HuH-7 (cell line): ENCODE measurements around the gene C5orf52.
"Not testable (repeated sequence)": the region's sequence is repeated elsewhere in the genome, so short reads cannot be mapped to it uniquely, and the experiment has no call there.

Experiments
- DNase-seq: peaks from one replicate; pipeline ENCODE4 v3.0.0; 2011; ENCODE audit warnings: low spot score

The C5orf52 gene

DNA sequence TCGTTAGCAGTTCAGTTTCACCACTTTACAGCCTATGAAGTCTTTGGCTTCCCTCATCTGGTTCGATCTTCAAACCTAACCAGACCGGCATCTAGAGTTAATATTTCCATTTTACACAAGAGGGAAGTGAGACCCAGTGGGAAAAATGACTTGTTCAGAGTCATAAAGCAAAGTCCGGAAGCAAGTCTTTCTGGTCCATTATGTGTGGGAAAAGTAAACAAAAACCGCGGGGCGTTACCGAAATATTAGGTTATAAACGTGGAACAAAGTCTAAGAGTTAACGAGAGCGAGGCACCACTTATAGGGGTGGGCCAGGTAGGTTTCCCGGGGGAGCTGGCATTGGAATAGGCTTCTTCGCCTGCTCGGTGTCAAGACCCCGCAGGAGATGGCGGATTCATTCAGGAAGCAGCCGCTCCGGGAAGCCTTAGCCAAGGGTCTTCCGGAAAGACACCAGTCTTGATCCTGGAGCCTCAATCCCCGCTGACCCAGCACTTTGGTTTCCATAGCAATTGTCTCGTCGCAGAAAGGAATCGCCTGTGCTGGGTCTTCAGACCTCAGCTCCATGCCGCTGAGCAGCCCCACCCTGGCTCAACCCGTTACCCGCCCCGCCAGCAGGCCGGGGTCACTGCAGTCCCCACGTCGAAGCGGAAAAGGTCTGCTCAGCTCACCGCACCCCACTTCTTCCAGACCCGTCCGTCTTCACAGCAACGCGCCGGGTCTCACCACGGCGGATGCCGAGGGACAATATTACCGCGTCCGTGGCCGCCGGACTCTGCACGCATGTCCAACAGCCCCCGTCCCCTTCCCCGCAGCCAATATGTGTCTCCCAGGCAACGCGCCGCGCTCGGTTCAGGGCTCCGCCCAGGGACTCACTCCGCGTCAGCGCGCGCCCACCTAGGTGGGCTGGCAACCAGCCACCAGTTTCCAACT, at the start of gene C5orf52:
TSS of gene C5orf52 (plus strand) at position 872 of the 930 bp plus-strand sequence. CDS start 82 bp downstream, outside the sequence.
- DNase-seq: peak; percentile 47

GRCh38 chr5:157624144-157624543, 47.2 kb upstream of the C5orf52 start:
- no peak for DNase-seq

GRCh38 chr5:157626831-157627230, 44.5 kb upstream of the C5orf52 start:
- DNase-seq: no peak

- DNase-seq: no peak
These were observed 41.0 kb upstream of the C5orf52 start for GRCh38 chr5:157630341-157630740.

DNA sequence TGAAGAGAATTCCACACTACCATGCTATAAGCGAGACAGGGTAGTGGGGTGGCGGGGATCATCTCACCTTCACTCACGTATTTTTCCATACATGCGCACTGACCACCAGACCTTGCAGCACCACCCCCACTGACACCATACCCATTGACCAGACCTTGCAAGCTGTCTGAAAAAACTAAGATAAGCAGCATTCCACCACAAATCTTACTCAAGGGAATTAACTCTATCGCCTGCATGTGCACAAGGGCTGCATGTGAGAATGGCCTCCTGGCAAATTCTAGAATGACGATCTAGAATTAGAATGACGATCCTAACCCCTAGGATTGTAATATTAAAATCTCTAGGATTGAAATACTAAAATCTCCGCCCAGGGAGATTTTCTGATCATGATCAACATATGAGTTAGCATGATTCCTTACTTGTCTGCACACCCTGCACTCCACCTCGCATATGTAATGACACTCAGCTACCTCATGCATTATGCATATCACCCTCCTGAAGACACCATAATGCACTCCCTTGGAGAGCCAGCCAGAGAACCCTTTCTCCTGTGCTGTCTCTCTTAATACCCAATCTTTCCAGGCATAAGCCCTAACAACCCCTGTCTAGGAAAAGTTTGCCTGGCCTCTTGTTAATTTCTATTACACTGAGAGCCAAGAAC, 30.8 kb upstream of the C5orf52 start:
- no peak for DNase-seq

DNA sequence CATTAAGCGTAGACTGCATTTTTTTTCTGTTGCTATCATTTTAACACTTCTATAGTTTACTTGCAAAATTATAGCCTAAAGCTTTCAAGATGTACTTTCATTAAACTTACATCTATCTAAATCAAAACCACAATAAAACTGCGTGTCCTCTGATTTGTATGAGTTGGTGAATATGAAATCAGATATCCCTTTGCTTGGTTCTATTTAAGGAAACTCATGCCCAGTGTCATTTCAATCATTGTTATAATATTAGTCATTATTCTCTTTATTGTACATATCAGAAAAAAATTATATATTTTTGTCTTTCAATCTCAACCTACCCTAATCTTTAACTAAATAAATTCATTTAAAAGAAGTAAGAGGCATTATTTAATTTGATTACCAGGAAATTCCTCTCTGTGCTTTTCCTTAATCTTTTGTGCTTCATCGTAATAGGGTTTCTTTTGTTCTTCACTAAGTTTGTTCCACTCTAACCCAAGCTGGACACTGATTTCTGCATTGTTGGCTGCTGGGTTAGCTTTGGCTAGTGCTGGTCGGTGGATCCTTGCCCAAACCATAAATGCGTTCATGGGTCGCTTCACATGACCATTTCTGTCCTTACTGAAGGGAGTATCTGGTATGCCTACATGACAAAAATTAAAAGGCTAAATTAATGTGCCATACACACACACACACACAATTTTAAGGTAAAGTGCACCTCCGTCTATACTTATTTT, 22.9 kb upstream of the C5orf52 start:
- DNase-seq: no peak

DNA sequence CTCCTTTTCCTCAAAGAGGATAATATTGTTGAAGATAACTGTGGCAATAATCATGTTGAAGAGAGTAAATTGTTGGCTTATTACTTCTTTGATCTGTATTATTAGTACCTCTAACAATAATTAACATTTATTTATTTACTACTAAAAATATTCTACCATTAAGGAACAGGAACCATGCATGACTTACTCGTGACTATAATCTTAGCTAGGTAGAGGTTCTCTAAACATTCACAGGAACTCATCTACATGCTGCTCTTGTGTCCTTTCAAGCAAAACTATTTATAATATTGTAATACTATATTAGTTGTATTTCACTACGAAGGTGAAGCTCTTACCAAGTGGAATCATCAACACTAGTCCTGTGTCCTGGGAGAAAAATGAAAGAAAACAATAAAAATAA, 22.2 kb upstream of the C5orf52 start:
- no peak for DNase-seq

DNA sequence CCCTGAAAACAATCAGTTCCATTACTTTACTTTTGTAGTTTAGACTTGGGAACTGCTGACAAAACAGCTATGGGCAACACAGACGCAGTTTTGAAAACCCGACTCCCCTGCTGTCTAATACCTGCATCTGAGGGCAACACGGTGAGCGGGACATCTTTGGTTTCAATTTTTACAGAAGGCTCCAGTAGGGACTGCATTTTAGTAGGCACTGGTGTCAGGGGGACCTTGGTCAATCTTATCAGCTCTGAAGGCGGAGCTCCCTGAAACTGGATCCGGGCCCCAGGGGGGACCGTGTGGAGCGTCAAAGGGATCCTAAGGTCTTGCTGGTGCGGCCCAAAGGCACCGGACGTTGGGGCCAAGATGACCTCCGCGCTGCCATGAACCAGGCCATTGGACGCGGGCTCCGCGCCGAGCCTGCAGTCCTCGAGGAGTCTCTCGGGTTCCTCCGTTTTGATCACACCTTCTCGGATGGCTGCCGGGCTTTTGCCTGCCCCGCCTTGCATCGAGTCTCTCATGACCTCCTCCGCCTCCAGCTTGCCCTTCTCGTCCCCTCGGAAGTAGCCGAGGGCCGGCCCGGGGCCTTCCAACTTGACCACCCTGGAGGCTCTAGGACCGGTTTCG, 20.2 kb upstream of the C5orf52 start:
- DNase-seq: no peak

DNA sequence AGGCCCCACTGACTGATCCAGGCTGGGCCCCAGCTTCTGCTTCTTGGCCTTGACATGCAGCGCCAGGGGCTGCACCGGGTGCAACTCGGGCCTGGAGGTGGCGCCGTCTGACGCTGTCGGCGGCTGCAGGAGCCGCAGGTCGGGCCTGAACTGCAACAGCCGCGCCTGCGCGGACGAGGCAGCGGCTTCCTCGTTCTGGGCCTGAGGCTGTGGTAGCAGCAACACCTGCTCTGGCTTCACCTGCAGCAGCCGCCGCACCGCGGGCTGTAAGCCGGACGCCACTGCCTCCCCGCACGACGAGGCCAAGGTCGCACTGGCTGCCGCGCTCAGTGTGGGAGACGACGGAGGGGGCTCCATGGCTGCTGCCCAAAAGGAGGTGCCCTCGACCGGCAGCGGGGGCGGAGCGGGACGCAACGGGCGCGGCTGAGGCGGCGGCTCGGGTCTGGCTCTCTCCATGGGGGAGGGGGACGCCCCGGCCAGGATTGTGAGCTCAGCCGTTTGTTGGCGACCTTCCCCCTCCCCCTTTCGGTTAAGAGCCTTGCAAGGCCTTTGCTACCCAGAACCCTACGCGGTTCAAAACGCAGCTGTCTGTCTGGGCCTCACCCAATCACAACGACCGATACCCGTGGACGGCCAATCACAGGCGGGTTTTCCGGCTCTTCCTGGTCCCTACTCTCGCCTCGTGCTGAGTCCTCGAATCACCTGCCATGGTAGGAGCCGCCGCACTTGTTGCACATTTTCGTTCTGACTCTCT, 19.5 kb upstream of the C5orf52 start:
- no peak for DNase-seq

GRCh38 chr5:157652377-157652692, 19.0 kb upstream of the C5orf52 start, which contains the start of gene SOX30:
TSS of gene SOX30 (minus strand) at chr5:157652438. CDS start at chr5:157652078, 360 bp downstream.
- DNase-seq: no peak

GRCh38 chr5:157657516-157657915, 13.8 kb upstream of the C5orf52 start:
- DNase-seq: no peak

DNA sequence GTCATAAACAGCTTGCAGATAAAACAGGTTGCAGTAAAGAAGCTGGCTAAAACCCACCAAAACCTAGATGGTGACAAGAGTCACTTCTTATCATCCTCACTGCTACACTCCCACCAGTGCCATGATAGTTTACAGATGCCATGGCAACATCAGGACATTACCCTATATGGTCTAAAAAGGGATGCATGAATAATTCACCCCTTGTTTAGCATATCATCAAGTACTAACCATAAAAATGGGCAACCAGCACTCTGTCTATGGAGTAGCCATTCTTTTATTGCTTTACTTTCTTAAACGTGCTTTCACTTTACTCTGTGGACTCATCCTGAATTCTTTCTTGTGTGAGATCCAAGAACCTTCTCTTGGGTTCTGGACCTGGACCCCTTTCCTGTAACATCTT, 12.4 kb upstream of the C5orf52 start:
- no peak for DNase-seq

DNA sequence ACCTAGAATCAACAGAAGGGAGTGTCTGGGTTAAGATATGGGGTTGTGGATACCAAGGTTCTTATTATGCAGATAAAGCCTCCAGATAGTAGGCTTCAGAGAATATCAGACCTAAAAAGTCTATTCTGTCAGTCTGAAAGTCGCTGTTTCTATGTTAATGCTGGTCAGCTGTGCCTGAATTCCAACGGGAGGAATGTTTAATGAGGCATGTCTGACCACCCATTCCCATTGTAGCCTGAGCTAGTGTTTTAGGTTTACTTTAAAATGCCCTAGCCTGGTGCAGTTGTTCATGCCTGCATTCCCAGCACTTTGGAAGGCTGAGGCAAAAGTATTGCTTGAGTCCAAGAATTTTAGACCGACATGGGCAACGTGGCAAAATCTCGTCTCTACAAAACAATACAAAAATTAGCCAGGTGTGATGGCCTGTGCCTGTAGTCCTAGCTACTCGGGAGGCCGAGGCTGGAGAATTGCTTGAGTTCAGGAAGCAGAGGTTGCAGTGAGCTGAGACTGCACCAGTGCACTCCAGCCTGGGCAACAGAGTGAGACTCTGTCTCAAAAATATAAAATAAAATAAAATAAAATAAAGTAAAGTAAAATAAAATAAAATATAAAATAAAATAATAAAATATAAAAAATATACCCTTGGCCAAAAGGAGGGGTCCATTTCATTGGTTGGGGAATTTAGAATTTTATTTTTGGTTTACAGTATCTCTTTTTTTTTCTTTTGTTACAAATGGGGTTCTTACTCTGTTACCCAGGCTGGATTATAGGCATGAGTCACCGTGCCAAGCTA, 11.3 kb upstream of the C5orf52 start:
- DNase-seq: no peak

DNA sequence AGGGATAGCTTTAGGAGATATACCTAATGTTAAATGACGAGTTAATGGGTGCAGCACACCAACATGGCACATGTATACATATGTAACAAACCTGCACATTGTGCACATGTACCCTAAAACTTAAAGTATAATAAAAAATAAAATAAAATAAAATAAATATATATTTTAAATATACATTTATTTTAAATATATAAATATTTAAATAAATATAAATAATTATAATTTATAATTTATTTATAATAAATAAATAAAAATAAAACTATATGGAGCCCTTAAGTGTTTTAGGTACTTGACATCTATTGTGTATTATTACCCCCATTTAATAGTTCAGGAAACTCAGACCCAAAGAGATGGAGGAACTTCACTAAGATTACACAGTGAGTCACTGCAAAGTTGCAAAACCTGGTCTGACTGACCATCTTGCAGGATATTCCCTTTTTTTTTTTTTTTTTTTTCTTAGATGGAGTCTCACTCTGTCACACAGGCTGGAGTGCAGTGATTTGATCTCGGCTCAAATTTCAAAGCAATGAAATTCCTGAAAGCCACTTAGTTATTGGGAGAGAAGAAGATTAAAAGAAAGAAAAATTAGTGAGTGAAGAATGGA, 5.8 kb upstream of the C5orf52 start:
- no peak for DNase-seq

DNA sequence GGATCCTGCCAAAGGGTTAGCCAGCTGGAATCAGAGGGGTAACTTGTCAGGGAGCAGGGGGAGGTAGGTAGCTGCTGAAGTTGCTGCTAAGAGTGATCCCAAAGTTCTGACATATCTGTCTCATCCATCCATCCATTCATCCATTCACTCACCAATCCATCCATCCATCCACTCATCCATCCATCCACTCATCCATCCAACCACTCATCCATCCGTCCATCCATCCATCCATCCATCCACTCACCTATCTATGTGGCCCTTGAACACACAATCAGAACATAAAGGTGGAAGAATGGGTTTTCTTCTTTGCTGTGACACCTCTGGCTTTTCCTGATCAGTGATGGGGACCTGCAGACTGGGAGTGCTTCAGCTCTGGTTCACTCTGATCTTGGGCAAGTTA, 3.0 kb upstream of the C5orf52 start:
- DNase-seq: no peak

DNA sequence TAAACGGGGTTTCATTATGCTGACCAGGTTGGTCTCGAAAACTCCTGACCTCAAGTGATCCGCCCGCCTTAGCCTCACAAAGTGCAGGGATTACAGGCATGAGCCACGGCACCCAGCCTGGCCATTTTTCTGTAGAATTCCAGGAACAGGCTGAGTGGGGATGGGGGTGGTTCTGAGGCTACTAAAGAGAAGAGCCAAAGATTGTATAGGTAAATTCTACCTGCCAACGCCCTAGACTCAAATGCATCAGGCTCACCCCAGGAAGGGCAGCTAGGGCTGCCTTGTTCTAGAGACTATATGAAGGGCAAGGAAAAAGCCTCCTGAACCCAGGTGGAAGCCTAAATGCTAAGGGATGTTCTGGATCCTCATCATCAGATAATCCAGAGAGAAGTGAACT, 1.6 kb upstream of the C5orf52 start:
- DNase-seq: no peak

DNA sequence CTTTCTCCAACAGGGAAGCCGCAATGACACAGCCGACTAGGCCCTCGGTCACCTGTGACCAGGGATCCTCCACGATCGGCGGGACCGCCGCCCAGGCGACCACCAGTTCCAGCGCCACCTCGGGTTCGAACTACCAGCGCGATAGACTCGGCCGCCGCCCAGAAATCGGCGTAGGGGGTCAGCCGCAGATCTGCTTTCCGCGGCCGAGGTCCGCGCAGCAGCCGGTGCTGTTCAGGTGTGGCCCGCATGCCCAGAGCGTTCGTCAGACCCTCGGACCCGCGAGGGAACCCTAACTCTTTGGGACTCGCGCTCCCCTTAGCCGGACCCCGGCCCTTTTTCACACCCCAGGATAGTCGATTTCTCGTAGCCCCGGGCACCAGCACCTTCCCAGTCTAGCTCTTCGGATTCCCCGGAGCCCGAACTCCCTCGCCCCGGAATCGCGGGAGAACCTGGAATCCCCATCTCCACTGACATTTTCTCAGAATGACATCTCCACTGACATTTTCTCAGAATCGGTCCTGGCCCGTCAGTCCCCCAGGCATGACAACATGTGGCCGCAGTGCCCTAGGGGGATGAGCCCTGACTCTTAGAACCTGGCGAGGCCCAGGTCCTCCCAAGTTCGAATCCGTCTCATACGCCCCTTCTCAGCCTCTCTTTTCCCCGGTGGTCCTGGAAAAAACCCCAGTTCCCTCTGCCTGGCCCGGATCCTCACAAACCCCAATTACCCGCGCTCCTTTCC, 428 bp downstream of the C5orf52 start:
- no peak for DNase-seq

GRCh38 chr5:157672976-157673375, 1.6 kb downstream of the C5orf52 start:
- no peak for DNase-seq

DNA sequence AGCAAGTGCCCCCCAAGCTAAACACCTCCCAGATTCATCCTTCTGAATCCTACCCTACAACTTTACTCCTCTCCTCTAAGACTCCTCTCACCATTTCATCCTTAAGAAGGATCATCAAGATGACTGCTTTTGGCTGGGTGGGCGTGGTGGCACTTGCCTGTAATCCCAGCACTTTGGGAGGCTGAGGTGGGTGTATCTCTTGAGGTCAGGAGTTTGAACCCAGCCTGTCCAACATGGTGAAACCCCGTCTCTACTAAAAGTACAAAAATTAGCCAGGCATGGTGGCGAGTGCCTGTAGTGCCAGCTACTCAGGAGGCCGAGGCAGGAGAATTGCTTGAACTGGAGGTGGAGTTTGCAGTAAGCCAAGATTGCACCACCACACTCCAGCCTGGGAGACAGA, 3.0 kb downstream of the C5orf52 start:
- DNase-seq: not testable (repeated sequence)

DNA sequence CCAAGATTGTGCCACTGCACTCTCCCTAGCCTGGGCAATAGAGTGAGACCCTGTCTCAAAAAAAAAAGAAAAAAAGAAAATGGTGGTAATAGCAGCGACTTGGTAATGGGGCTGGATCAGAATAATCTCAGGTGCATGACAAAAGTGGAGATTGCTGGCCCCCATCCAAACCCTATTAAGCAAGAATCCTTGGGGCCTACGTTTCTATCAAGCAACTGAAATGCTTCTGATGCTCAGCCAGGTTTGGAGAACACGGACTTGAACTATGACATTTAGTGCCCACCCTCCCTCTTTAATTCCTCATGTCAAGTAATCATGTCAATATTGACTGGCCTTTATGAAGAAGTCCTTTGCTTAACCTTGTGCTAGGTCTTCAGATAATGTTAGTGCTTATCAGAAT, 6.6 kb downstream of the C5orf52 start:
- no peak for DNase-seq
